Measurements from ENCODE around the gene ZP3.
"Not testable (repeated sequence)": the region's sequence is repeated elsewhere in the genome, so short reads cannot be mapped to it uniquely, and the experiment has no call there.

- TF ChIP-seq CTCF, POLR2A (IDR thresholded peaks at IDR 0.05): not testable (repeated sequence)
These were observed 51.5 kb downstream of the ZP3 start for GRCh38 chr7:76476280-76476679.
